ENCODE results near the gene CD82.

The CD82 gene

DNA sequence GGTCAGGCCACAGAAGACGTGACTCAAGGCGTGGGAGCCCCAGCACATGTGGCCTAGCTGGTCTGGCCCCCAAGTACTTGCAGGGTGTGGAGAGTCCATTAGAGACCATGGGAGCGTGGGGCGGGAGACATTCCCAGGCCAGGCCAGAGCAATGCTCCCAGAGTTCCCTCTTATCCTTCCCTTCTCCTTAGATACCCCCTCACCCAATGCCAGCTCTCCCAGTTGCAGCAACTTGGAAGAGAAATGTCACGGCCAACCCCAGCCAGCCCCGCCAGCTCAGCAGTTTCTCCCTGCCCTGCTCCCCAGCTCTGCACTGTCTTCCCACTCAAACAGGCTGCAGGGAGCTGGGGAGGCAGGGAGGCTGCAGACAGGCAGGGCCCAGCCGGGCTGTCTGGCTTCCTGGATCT is 95.9 kb downstream of the CD82 start:
- peaks cover 20% of the 10 kb centered on the region for H3K9me3 Mint-ChIP-seq
- H3K36me3 Mint-ChIP-seq (ENCODE audit: low read depth), result peaks cover 3% of the 10 kb centered on the region
- H3K27me3 Mint-ChIP-seq (ENCODE audit: low read depth), result peaks cover 10% of the 10 kb centered on the region
- no peak overlapping the region for H3K4me3 Mint-ChIP-seq
- peaks cover 7% of the 10 kb centered on the region for H3K4me1 Mint-ChIP-seq
- peak overlapping the region in 2 of 3 experiments; percentile 35 to 50 for H3K27ac Mint-ChIP-seq
- TF ChIP-seq, protein P1, sequence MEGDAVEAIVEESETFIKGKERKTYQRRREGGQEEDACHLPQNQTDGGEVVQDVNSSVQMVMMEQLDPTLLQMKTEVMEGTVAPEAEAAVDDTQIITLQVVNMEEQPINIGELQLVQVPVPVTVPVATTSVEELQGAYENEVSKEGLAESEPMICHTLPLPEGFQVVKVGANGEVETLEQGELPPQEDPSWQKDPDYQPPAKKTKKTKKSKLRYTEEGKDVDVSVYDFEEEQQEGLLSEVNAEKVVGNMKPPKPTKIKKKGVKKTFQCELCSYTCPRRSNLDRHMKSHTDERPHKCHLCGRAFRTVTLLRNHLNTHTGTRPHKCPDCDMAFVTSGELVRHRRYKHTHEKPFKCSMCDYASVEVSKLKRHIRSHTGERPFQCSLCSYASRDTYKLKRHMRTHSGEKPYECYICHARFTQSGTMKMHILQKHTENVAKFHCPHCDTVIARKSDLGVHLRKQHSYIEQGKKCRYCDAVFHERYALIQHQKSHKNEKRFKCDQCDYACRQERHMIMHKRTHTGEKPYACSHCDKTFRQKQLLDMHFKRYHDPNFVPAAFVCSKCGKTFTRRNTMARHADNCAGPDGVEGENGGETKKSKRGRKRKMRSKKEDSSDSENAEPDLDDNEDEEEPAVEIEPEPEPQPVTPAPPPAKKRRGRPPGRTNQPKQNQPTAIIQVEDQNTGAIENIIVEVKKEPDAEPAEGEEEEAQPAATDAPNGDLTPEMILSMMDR (IDR thresholded peaks at IDR 0.05; ENCODE audit: unreplicated experiment in 3 of 3), result no peak
